CD4-positive, alpha-beta T cell treated with Interleukin-15 for 4 hours (primary cell): ENCODE measurements around the gene SCRN3.
"Not testable (repeated sequence)": the region's sequence is repeated elsewhere in the genome, so short reads cannot be mapped to it uniquely, and the experiment has no call there.

Experiments used
- DNase-seq: peaks from one replicate; pipeline ENCODE4 v3.0.0-alpha.2; 2020; ENCODE audit warnings: low spot score

Gene SCRN3

GRCh38 chr2:174410039-174410438 is 14.5 kb downstream of the SCRN3 start:
- DNase-seq: not testable (repeated sequence)

- DNase-seq: no peak
These were observed 16.7 kb downstream of the SCRN3 start for GRCh38 chr2:174412256-174412655.

- no peak for DNase-seq
These were observed 32.7 kb downstream of the SCRN3 start for GRCh38 chr2:174428214-174428613.

- no peak for DNase-seq
These were observed 34.5 kb downstream of the SCRN3 start for GRCh38 chr2:174430066-174430465.

- no peak for DNase-seq
These were observed 36.4 kb downstream of the SCRN3 start for GRCh38 chr2:174431902-174432301.

- DNase-seq: no peak
These were observed 40.8 kb downstream of the SCRN3 start for GRCh38 chr2:174436351-174436750.

GRCh38 chr2:174438146-174438886 is 42.8 kb downstream of the SCRN3 start:
- no peak for DNase-seq

GRCh38 chr2:174439323-174439722 is 43.8 kb downstream of the SCRN3 start:
- no peak for DNase-seq

GRCh38 chr2:174439950-174440349 is 44.4 kb downstream of the SCRN3 start:
- DNase-seq: no peak

GRCh38 chr2:174442546-174443510 is 47.3 kb downstream of the SCRN3 start:
- no peak for DNase-seq

GRCh38 chr2:174444761-174445160 is 49.2 kb downstream of the SCRN3 start:
- no peak for DNase-seq

GRCh38 chr2:174445248-174445647 is 49.7 kb downstream of the SCRN3 start:
- no peak for DNase-seq

- no peak for DNase-seq
These were observed 51.0 kb downstream of the SCRN3 start for GRCh38 chr2:174446531-174446930.

GRCh38 chr2:174449033-174449432 is 53.5 kb downstream of the SCRN3 start:
- no peak for DNase-seq

GRCh38 chr2:174450021-174450816 is 54.7 kb downstream of the SCRN3 start:
- DNase-seq: no peak

GRCh38 chr2:174454566-174454965 is 59.0 kb downstream of the SCRN3 start:
- DNase-seq: no peak

- DNase-seq: no peak
These were observed 65.7 kb downstream of the SCRN3 start for GRCh38 chr2:174461221-174461620.

- no peak for DNase-seq
These were observed 69.8 kb downstream of the SCRN3 start for GRCh38 chr2:174465327-174465726.

GRCh38 chr2:174473796-174474195 is 78.3 kb downstream of the SCRN3 start:
- DNase-seq: no peak

GRCh38 chr2:174477759-174478158 is 82.2 kb downstream of the SCRN3 start:
- no peak for DNase-seq
